CD4-positive, alpha-beta T cell treated with Interleukin-6 for 4 hours (primary cell): ENCODE results near the gene RPH3AL.
"Not testable (repeated sequence)": the region's sequence is repeated elsewhere in the genome, so short reads cannot be mapped to it uniquely, and the experiment has no call there.

Source experiments
- DNase-seq: peaks from one replicate; pipeline ENCODE4 v3.0.0-alpha.2; 2020; ENCODE audit warnings: mixed read lengths

The RPH3AL gene

DNA sequence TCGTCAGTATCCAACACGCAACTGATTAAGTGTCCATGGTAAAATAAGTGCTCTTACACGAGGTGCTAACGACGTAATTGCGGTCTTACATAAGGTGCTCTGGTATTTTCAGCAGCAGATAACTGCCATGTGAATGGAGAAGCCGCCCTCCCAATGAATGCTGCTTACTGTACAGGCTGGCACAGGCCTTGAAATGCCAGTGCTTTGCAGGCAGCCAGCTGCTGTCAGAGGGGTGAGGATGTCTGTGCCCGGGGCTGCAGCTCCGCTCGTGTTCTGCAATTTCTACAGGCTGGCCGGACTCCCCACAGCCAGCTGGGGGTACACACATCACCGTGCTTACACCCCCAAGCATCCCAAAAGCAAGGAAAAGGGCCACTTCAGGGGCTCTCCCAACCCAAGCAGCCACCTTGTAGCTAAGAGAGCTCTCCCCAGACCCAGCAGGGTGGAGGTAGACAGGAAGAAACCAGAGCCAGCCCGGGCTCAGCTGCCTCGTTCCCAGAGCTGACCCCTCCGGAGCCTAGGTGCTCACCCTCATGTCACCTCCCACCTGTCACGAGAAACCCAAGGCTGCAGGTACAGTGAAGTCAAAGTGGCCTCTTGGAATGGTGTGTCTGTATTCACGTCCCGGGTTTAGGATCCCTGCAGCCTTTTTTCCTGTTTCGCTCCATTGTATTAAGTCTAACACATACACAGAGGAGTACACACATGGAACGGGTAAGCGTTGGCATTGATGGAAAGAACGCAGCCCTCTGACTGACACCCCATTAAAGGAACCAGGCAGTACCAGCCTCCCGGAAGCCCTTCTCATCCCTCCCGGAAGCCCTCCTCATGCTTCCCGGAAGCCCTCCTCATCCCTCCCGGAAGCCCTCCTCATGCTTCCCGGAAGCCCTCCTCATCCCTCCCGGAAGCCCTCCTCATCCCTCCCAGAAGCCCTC lies 27.2 kb upstream of the RPH3AL start:
- no peak for DNase-seq

DNA sequence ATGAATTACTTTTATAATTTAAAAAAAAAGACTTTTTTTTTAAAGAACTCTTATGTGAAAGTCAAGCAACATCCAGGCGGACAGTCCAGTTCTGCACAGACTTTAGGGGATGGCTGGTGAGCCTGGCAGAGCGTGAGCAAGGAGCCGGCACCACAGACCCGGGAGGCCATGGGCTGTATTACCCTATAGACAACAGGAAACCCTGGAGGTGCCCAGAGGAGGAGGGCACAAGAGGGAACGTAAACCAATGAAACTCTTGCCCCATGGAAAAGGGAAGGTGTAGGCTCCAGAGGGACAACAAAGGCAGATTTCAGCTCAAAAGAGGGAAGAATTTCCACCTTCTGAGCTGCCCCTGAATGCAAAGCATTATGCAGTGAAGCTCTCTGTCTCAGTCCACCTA lies 25.5 kb upstream of the RPH3AL start:
- DNase-seq, result no peak

DNA sequence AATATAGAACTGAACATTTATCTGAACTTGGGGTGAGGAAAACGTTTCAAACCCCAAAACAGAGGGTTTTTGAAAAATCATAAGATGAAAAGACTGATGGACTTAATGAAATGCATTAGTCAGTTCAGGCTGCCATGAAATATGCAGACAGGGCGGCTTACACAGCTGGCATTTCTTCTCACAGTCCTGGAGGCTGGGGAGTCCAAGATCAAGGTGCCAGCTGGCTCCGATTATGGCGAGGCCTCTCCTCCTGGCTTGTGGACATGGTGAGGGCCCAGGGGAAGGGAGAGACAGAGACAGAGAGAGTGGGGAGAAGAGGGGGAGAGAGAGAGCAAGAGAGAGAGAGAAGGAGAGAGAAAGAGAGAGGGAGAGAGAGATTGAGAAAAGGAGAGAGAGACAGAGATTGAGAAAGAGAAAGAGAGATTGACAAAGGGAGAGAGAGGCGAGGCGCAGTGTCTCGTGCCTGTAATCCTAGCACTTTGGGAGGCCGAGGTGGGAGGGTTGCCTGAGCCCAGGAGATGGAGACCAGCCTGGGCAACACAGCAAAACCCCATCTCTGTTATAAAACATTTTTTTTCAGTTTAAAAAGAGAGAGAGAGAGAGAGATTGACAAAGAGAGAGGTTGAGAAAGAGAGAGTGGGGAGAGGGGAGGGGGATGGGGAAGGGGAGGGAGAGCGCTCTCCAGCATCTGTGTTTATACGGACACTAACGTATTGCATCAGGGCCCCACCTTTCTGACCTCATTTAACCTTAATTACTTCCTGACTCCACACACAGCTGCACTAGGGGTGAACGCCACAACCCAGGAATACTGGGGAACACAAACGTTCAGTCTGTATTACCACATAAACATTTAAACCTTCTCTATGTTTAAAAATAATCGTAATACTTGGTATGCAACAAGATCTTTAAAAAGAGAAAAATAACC lies 24.6 kb upstream of the RPH3AL start:
- no peak for DNase-seq

DNA sequence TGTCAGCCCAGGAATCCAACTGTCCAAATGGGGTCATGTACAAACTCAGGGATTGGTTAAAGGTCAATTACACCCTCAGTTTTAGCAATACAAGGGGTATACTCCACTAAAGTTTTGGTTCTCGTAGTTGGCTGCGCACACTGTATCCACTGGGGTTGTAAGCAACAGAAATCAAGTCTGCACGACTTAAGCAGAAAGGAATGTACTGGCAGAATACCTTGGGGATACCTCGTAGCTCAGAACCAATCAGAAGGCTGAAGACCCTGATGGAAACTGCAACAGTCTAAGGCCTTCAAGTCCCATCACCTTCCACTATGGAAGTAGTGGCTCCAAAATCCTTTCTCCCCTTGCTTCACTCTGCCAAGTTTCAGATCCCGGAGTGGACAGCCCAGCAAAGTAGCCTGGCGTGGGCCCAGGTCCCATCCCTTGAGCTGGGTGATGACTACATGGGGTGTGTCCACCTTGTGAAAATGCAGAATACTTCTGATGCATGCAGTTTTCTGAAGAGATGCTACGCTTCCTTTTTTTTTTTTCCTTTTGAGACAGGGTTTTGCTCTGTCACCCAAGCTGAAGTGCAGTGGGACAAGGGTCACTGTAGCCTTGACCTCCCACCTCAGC lies 21.1 kb upstream of the RPH3AL start:
- DNase-seq, result no peak

DNA sequence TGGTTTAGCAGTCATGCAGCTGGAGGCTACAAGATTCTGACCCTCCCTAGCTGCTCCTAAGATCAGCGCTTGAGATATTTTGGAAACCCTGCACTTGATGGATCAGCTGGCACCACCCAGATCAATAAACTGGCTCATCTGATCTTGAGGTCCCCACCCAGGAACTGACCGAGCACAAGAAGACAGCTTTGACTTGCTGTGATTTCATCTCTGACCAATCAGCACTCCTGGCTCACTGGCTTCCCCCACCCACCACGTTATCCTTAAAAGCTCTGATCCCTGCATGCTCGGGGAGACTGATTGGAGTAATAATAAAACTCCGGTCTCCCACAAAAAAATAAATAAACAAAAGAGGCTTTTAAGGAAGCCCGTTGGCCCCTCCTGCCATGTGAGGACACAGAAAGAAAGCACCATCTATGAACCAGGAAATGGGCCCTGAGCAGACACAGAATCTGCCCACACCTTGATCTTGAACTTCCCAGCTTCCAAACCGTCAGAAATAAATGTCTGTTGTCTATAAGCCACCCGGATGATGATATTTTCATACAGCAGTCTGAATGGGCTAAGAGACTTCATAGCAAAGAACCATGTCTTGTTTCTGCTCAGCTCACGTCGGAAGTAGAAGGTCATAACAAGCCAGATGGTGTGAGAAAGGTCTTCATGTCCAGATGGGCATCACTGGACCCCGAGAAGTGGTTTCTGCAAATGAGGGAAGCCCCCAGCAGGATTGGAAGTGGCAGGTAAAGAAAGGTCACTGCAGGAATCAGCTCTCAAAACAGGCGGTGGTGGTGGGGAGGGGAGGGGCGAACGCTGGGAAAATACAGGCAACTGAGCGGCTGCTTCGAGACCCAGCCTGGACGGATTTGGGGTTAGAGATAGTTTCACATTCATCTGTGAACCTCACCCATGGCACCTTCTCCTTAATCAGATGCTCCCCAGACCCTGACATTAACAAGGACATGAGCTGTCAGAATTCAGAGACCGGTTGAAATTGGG lies 19.8 kb upstream of the RPH3AL start:
- no peak for DNase-seq

DNA sequence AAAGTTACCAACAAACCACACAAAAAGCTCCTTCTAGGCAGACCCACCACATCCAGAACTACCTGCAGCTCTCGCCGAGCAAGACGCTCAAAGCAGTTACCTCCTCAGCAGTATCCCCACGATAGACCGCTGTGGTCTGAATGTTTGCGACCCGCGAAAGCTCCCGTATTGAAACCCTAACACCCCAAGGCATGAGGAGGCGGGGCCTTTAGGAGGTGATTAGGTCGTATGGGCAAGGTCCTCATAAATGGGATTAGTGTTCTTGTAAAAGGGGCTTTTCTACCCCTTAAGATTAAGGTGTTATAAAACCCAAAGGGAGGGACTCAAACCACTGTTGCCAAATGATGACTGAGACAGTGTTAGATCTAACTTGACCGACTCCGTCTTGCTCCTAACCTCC lies 19.0 kb upstream of the RPH3AL start:
- no peak for DNase-seq

DNA sequence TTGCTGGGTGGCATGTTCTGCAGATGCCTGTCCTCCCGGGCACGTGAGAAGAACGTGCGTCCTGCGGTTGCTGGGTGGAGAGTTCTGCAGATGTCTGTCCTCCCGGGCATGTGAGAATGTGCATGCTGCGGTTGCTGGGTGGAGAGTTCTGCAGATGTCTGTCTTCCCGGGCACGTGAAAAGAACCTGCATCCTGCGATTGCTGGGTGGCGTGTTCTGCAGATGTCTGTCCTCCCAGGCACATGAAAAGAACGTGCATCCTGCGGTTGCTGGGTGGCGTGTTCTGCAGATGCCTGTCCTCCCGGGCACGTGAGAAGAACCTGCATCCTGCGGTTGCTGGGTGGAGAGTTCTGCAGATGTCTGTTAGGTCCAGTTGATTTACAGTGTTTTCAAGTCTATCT lies 15.0 kb upstream of the RPH3AL start:
- DNase-seq, result not testable (repeated sequence)

DNA sequence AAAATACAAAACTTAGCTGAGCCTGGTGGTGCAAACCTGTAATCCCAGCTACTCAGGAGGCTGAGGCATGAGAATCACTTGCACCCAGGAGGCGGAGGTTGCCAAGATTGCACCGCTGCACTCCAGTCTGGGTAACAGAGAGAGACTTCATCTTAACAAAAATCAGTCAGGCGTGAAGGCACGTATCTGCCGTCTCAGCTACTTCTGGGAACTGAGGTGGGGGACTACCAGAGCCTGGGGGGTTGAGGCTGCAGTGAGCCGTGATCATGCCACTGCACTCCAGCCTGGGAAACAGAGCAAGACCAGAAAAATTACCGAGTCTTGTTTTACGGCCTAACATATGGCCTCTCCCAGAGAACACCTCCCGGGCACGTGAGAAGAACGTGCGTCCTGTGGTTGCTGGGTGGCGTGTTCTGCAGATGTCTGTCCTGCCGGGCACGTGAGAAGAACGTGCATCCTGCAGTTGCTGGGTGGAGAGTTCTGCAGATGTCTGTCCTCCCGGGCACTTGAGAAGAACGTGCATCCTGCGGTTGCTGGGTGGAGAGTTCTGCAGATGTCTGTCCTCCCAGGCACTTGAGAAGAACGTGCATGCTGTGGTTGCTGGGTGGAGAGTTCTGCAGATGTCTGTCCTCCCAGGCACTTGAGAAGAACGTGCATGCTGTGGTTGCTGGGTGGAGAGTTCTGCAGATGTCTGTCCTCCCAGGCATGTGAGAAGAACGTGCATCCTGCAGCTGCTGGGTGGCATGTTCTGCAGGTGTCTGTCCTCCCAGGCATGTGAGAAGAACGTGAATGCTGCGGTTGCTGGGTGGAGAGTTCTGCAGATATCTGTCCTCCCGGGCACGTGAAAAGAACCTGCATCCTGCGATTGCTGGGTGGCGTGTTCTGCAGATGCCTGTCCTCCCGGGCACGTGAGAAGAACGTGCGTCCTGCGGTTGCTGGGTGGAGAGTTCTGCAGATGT lies 14.3 kb upstream of the RPH3AL start:
- DNase-seq, result peak; percentile 8

DNA sequence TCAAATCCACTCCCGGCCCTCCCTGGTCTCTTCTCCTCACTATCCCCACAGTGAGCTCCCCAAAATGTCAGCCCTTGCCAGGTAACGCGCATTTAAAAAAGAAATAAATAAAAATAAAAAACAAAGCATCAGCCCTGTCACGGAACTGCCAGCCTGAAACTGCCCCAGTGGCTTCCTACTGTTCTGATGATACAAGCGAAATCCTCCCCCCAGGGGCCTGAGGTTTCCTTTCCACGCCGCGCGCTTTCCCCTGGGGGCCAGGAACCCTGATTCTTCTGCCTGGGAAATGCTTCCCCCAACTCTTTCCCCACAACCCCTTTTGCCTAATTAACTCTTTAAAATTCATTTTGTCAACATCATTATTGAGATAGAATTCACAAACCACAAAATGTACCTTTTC lies 12.2 kb upstream of the RPH3AL start:
- DNase-seq, result no peak

DNA sequence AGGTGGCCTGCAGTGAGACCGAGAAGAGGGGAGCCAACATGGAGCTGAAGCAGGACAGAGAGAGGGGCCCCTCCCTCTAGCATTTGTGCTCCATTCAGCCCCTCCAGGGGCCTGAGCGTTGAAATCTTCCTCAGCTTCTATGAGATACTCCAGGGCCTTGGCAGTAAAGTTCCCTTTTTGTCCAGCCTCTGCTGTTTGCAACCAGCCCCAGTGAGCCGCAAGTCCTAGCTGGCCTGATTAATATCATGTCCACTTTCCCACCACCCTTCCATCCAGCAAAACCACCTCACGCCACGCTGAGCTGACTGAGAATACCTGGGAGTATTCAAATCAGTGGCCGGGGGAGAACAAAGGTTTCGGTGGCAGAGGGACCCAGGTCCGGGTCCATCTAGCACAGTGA lies 11.7 kb upstream of the RPH3AL start:
- DNase-seq, result no peak

DNA sequence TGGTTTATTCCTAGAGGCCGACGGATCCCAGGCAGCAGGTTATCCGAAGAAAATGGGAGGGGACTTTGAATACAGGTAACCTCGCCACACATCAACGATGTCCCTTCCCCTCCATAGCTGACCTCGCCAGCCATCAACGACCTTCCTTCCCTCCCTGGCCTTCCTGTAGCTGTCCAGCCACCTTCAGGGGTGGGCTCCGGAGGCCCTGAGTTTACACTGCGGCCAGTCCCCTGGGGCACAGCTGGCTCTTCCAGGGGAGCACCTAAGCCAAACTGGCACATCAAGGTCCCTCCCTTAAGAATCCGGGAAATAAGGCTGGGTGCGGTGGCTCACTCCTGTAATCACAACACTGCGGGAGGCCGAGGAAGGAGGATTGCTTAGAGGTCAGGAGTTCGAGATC lies 10.1 kb upstream of the RPH3AL start:
- DNase-seq, result no peak

DNA sequence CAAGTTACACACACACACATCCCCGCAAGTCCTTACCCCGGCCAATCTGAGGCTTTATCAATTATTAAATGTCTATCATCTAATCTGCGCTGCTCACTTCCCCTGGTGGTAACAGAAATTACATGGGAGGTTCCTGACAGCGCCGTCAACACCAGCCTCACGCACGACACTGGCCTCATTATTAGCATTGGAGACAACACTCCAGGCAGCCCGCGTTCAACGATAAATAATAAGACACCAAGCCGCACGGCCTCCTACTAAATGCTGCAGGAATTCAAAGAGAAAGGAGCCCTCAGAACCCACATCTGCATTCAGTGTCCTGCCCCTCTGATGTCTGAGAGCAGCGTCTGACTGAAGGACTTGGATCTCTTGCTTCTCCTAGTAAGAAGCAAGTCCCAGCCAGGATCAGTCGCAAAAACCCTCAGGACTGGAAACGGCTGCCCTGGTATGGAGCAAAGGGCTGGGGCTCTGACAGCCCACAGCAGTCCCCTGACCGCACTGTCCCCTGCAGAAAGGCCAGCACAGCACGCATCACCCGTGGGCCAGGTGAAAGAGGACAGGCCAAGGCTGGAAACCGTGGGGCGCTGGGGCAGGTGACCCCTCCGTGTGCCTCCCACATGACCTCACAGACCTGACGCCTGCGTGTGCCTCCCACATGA lies 7.6 kb upstream of the RPH3AL start:
- no peak for DNase-seq

DNA sequence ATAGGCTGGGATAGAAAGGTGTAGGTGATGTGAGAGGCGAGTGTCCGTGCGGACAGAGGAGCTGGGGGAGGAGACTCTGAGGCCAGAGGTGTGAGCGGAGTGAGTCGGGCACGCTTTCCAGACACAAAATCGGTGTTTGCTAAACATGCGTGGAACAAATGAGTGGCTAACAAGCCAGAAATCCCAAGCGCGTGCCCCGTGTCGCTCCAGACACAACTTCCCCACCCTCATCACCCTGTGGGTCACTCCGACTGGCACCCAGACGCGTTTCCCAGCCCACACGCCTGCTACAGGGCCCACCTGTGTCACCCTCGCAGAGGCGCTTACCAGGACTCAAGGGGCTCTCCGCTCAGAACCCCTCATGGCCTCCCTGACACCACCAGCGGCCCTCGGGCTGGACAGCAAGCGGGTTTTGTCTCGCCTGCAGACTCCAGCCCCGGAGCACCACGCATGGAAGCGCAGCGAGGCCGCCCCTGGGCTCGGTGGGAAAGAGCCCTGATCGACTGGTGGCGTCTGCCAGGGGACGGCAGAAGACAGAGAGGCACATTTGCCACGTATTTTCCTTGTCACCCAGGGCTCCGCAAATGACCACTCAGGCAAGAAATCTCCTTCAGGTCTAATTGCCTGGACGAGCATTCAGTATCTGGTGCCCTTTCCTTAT lies 6.0 kb upstream of the RPH3AL start:
- no peak for DNase-seq

DNA sequence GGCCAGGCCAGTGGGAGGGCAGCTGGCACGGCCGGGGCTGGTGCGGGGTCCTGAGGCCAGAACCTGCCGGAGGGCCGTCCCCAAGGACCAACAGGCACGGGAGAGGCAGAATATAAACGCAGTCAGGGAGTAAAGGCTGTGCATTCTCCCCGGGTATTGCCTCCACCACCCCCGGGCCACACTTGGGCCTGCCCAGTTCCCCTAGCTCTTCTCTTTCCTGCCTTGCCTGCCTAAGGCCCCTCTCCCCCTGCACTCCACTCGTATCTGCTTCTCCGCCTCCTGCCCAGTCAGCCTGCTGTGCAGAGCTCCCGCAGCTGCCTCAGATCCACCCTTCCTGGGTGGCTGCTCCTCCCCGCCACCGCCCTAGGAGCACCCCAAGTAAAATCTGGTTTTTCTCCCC lies 5.0 kb upstream of the RPH3AL start:
- DNase-seq, result no peak

DNA sequence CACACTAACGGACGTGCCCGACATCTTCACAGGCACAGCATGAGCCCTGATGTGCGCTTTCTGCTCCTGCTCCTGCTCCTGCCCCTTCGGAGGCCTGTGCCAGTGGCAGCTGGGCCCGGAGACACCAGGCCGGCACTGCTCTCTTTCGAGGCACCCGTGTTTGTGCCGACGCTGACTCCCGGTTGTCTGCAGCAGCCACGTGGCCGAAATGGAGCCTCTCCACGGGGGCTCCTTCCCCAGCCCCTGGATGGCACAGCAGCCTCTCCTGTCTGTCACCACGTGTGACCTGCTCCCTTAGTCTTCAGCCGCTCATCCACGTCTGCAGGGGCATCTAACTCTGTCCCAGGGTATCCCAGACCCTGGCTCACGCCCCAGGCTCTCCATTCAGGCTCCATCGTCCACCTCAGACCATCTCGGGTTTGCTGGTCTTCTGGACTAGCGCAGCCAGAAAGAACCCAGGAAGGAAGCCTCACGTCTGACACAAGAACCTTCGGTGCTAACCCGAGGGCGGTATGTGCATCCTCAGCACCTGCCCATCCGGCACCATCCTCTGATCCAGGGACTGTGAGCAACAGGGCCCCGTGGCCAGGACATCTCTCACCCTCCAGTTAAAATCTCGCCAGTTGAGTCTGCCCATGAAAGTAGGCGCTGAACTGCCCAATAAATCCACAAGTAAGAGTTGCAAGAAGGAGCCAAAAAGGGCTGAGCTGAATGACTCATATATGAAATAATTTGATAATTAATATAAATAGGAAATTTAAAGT lies 4.2 kb upstream of the RPH3AL start:
- DNase-seq, result no peak

DNA sequence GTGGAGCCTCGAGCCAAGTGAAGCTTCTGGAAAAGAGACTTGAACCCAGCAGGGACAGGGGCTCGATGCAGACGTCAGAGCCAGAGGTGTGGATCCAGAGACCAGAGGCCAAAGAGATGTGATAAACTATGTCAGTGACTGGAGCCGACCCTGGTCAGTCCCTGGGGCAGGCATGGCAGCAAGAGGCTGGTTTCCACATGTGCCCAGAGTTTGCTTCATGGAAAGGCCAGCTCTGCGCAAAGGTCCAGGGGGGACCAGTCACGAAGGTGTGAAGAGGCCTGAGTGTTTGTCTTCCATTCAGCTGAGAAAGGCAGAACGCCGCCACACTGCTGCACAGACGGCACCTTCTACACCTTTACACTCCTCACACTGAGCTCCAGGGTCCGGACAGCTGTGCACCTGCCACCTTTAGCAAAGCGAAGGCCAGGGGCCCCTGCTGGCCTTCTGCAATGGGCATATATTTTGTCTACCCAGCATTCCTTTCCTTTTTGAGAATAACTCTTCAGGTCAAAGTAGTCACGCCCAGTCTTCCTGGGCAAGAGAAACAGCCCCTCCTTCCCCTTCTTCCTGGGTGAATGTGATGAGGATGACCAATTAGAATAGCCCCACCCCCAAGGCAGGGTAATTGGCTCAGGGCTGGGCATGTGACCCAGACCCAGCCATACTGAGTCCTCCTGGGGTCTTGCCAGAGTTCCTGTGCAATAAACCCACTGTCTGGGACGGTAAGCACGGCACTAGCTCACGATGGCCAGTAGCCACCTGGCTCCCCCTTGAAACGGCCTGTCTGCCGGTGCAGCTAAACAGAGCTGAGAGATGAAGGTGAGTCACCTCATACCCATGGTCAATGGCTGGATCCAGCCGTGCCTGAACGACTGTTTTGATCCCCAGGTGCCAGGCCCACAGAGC lies 2.3 kb upstream of the RPH3AL start:
- DNase-seq, result no peak

DNA sequence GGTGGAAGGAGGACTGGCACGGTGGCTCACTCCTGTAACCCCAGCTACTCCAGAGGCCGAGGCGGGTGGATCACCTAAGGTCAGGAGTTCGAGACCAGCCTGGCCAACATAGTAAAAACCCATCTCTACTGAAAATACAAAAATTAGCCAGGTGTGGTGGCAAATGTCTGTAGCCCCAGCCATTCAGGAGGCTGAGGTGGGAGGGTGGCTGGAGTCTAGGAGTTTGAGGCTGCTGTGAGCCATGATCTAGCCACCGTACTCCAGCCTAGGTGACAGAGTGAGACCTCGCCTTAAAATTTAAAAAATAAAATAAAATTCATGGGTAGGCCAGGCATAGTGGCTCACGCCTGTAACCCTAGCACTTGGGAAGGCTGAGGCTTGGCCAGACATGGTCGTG lies 1.2 kb upstream of the RPH3AL start:
- DNase-seq, result no peak
